ENCODE data around the gene MYLK4. TPM values are rescaled to one million over a fixed set of nuclear protein-coding genes. Genes with fewer than 3 reads are reported as not detected.

The MYLK4 gene
- total RNA-seq, 2 experiments from 2014 or later, result 0.07 TPM; not detected in 1

DNA sequence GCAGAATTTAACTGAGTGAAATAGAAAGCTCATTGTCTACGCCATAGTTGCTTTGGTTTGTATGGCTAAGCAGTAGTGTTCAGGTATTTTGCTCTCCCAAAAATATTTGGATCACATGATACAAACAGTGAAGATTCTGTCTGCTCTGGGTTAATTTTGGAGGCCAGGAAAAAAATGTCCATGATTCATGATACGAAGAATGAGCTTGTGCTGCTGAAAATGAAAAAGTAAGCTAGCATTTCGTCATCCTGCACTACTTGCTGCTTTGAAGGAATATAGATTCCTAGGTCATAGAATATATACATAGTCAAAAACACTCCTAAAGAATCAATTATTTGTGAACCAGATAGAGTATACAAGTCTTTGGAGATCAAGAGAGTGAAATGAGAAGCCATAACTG lies 22.7 kb upstream of the MYLK4 start:
- no peaks in the 10 kb centered on the region for H3K9me3 Mint-ChIP-seq
- peaks cover 30% of the 10 kb centered on the region for H3K36me3 Mint-ChIP-seq (ENCODE audit: low read depth)
- no peak overlapping the region for H3K4me3 Mint-ChIP-seq
- no peak overlapping the region for H3K27ac Mint-ChIP-seq
- intact Hi-C loops (cut with micrococcal nuclease), result no loop called here
- CTCF ChIA-PET, result interaction anchor here (1.0 to 3.0 kb wide), 5 partner anchors 10 to 36 kb away, joined by 3 to 13 read pairs (median 5); no protein-coding TSS in a partner anchor
- peaks cover 37% of the 10 kb centered on the region for H3K4me1 Mint-ChIP-seq (ENCODE audit: low read depth)
- no peaks in the 10 kb centered on the region for H3K27me3 Mint-ChIP-seq (ENCODE audit: low read depth)
- no peak for DNase-seq

GRCh38 chr6:2772840-2773239 lies 22.1 kb upstream of the MYLK4 start:
- CTCF ChIA-PET, result interaction anchor here (1.0 to 3.0 kb wide), 5 partner anchors 11 to 35 kb away, joined by 3 to 13 read pairs (median 5); partner anchors contain the start of gene MYLK4
- Mint-ChIP-seq H3K36me3 (ENCODE audit: low read depth) (peaks cover 31% of the 10 kb centered on the region), H3K9me3 (no peaks in the 10 kb centered on the region), H3K4me1 (ENCODE audit: low read depth) (peaks cover 43% of the 10 kb centered on the region), H3K4me3 (no peak overlapping the region), H3K27me3 (ENCODE audit: low read depth) (no peaks in the 10 kb centered on the region), H3K27ac (no peak overlapping the region)
- DNase-seq, result no peak
- intact Hi-C loops (cut with micrococcal nuclease), result no loop called here

GRCh38 chr6:2771079-2771478 lies 20.4 kb upstream of the MYLK4 start:
- CTCF ChIA-PET, result interaction anchor here (1.1 kb wide), 1 partner anchor 140 kb away, joined by 3 read pairs; no protein-coding TSS in a partner anchor
- no peaks in the 10 kb centered on the region for H3K9me3 Mint-ChIP-seq
- no peak overlapping the region for H3K4me3 Mint-ChIP-seq
- DNase-seq, result no peak
- intact Hi-C loops (cut with micrococcal nuclease), result no loop called here
- H3K4me1 Mint-ChIP-seq (ENCODE audit: low read depth), result peaks cover 50% of the 10 kb centered on the region
- H3K27me3 Mint-ChIP-seq (ENCODE audit: low read depth), result no peaks in the 10 kb centered on the region
- H3K36me3 Mint-ChIP-seq (ENCODE audit: low read depth), result peaks cover 32% of the 10 kb centered on the region
- no peak overlapping the region for H3K27ac Mint-ChIP-seq

- H3K4me1 Mint-ChIP-seq (ENCODE audit: low read depth), result peaks cover 48% of the 10 kb centered on the region
- H3K4me3 Mint-ChIP-seq, result no peak overlapping the region
- H3K27me3 Mint-ChIP-seq (ENCODE audit: low read depth), result no peaks in the 10 kb centered on the region
- CTCF ChIA-PET, result interaction anchor here (0.5 to 2.8 kb wide), 3 partner anchors 20 to 165 kb away, joined by 3 to 17 read pairs (median 5); partner anchors contain the start of gene MYLK4
- H3K9me3 Mint-ChIP-seq, result no peaks in the 10 kb centered on the region
- H3K27ac Mint-ChIP-seq, result no peak overlapping the region
- no peak for DNase-seq
- intact Hi-C loops (cut with micrococcal nuclease), result no loop called here
- H3K36me3 Mint-ChIP-seq (ENCODE audit: low read depth), result peaks cover 29% of the 10 kb centered on the region
These were observed 19.4 kb upstream of the MYLK4 start for GRCh38 chr6:2770171-2770570.

- H3K36me3 Mint-ChIP-seq (ENCODE audit: low read depth), result peaks cover 22% of the 10 kb centered on the region
- H3K9me3 Mint-ChIP-seq, result no peaks in the 10 kb centered on the region
- no peak overlapping the region for H3K27ac Mint-ChIP-seq
- CTCF ChIA-PET, result interaction anchor here (0.6 to 2.8 kb wide), 7 partner anchors 11 to 1050 kb away, joined by 3 to 17 read pairs (median 4); partner anchors contain the start of gene MYLK4
- H3K4me1 Mint-ChIP-seq (ENCODE audit: low read depth), result peaks cover 47% of the 10 kb centered on the region
- no peak for DNase-seq
- intact Hi-C loops (cut with micrococcal nuclease), result loop anchor here (5.0 to 10.0 kb wide), 3 partner anchors 439 to 1366 kb away; partner anchors contain the start of genes ECI2 and GMDS
- no peaks in the 10 kb centered on the region for H3K27me3 Mint-ChIP-seq (ENCODE audit: low read depth)
- peak overlapping the region; percentile 93 for H3K4me3 Mint-ChIP-seq
These were observed 18.0 kb upstream of the MYLK4 start for GRCh38 chr6:2768696-2769095.

- H3K36me3 Mint-ChIP-seq (ENCODE audit: low read depth), result peaks cover 18% of the 10 kb centered on the region
- no peak overlapping the region for H3K27ac Mint-ChIP-seq
- no peak for DNase-seq
- CTCF ChIA-PET, result interaction anchor here (0.6 to 2.8 kb wide), 7 partner anchors 10 to 432 kb away, joined by 3 to 17 read pairs (median 3); partner anchors contain the start of gene MYLK4
- intact Hi-C loops (cut with micrococcal nuclease), result loop anchor here (2.0 to 10.0 kb wide), 4 partner anchors 23 to 1367 kb away; partner anchors contain the start of genes ECI2 and GMDS
- H3K27me3 Mint-ChIP-seq (ENCODE audit: low read depth), result no peaks in the 10 kb centered on the region
- peaks cover 45% of the 10 kb centered on the region for H3K4me1 Mint-ChIP-seq (ENCODE audit: low read depth)
- peak overlapping the region; percentile 93 for H3K4me3 Mint-ChIP-seq
- H3K9me3 Mint-ChIP-seq, result no peaks in the 10 kb centered on the region
These were observed 17.2 kb upstream of the MYLK4 start for GRCh38 chr6:2767657-2768524.

DNA sequence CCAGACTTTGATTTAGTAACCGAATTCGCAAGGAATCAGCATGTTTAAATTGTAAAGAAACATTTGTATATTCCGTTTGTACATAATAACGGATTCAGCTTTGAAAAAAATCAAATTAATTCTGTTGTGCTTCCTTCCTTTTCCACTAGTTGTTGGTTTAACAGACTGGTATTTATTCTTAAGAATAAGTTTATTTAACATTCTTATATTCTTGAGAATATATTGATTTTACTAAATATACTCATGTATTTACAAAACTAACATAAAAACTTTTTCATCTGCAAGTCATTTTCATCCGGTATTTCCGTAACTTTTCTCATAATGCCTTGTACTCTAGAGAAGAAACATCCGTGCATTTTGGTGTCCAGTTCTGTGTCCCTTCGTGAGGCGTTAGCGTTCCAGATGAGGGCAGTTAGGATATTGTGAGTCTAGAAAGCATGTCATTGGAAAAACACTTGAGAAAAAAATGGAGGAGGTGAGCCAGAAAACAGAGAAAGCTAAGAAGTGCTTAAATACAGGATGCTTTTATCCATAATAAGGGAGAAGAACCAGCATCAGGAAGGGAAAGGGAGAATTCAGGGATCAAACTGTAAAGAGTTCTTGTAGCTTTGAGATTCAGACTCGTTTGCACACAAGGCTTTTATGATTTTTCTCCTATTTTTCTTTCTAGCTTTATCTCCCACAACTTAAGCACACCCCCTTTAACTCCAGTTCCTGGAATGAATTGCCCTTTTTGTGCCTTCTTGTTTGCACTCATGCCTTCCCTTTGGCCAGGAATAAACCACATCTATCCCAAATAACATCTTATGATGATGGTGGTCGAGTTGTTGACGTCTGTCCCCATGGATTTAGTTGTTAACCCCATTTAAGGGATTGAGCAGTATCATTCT lies 16.3 kb upstream of the MYLK4 start:
- CTCF ChIA-PET, result interaction anchor here (0.9 to 2.1 kb wide), 2 partner anchors 16 to 24 kb away, joined by 3 to 7 read pairs; partner anchors contain the start of gene MYLK4

DNA sequence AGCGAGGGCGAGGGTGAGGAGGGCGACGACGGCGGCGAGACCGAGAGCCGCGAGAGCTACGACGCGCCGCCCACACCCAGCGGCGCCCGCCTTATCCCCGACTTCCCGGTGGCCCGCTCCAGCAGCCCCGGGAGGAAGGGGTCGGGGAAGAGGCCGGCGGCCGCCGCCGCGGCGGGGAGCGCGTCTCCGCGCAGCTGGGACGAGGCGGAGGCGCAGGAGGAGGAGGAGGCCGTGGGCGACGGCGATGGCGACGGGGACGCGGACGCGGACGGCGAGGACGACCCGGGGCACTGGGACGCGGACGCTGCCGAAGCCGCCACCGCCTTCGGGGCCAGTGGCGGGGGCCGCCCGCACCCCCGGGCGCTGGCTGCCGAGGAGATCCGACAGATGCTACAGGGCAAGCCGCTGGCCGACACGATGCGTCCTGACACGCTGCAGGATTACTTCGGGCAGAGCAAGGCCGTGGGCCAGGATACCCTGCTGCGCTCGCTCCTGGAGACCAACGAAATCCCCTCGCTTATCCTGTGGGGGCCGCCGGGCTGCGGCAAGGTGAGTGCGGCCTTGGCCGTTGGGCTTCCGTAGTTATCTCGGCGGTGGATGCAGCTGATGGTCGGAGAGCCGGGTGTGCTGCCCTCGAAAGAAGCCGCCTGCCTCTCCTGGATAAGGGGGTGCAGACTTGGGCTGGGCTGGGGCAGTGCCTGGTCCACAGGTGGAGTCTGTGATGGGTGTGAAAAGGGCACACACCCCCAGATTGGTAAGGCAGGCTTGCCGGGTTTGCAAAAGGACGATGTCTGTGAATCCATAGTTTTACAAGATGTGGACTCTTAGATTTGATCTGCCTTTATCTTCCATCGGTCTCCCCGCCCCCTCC lies 15.4 kb upstream of the MYLK4 start:
- CTCF ChIA-PET, result interaction anchor here (0.7 to 2.1 kb wide), 3 partner anchors 15 to 134 kb away, joined by 3 to 7 read pairs (median 3); partner anchors contain the start of gene MYLK4
- DNase-seq, result peak; percentile 41
- Mint-ChIP-seq H3K4me1 (ENCODE audit: low read depth) (peaks cover 44% of the 10 kb centered on the region), H3K27ac (peak overlapping the region; percentile 77), H3K4me3 (peak overlapping the region; percentile 93), H3K27me3 (ENCODE audit: low read depth) (no peaks in the 10 kb centered on the region), H3K36me3 (ENCODE audit: low read depth) (peaks cover 16% of the 10 kb centered on the region), H3K9me3 (no peaks in the 10 kb centered on the region)
- intact Hi-C loops (cut with micrococcal nuclease), result loop anchor here (1.0 to 10.0 kb wide), 11 partner anchors 25 to 1369 kb away; partner anchors contain the start of genes BPHL, ECI2, GMDS and PSMG4

More for the DNA sequence above, 16.3 kb upstream of the MYLK4 start:
- no peak for DNase-seq
- peaks cover 47% of the 10 kb centered on the region for H3K4me1 Mint-ChIP-seq (ENCODE audit: low read depth)
- no peaks in the 10 kb centered on the region for H3K27me3 Mint-ChIP-seq (ENCODE audit: low read depth)
- H3K4me3 Mint-ChIP-seq, result peak overlapping the region; percentile 93
- H3K27ac Mint-ChIP-seq, result peak overlapping the region; percentile 77
- no peaks in the 10 kb centered on the region for H3K9me3 Mint-ChIP-seq
- H3K36me3 Mint-ChIP-seq (ENCODE audit: low read depth), result peaks cover 16% of the 10 kb centered on the region
- intact Hi-C loops (cut with micrococcal nuclease), result loop anchor here (2.0 to 10.0 kb wide), 4 partner anchors 24 to 1368 kb away; partner anchors contain the start of genes ECI2 and GMDS

DNA sequence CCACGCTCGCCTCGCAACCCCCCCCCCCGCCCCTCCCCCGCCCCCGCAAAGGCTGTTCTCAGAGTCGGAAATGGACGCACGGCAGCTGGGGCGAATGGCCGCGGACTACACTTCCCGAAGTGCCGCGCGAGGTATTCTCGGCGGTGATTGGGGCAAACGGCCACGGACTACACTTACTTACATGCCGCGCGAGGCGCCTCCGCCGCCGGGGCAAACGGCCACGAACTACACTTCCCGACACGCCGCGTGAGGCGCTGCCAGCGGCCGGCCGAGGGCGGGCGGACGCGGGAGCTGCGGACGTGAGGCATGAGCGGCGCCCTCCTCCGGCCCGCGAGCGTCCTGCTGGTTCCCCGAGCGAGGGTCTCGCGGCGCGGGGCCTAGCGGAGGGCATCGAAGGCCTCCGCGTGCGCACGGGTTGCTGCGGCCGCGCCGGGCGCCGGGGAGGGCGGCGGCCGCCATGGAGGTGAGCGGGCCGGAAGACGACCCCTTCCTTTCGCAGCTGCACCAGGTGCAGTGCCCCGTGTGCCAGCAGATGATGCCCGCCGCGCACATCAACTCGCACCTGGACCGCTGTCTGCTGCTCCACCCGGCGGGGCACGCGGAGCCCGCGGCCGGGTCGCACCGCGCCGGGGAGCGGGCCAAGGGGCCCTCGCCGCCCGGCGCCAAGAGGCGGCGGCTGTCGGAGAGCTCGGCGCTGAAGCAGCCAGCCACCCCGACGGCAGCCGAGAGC lies 14.6 kb upstream of the MYLK4 start, which contains the start of gene WRNIP1:
WRNIP1 (plus strand) TSS at position 228 of the 730 bp plus-strand sequence; CDS start at position 458, 230 bp downstream.
- Mint-ChIP-seq H3K4me1 (ENCODE audit: low read depth) (peaks cover 45% of the 10 kb centered on the region), H3K9me3 (no peaks in the 10 kb centered on the region), H3K27me3 (ENCODE audit: low read depth) (no peaks in the 10 kb centered on the region), H3K4me3 (peak within 1 kb of the TSS; percentile 93), H3K36me3 (ENCODE audit: low read depth) (peaks cover 13% of the 10 kb centered on the region), H3K27ac (peak within 1 kb of the TSS; percentile 96)
- peak; percentile 97 for DNase-seq
- intact Hi-C loops (cut with micrococcal nuclease), result loop anchor here (1.0 to 10.0 kb wide), 10 partner anchors 75 to 1369 kb away; partner anchors contain the start of genes BPHL, ECI2, GMDS and PSMG4
- CTCF ChIA-PET, result interaction anchor here (0.7 to 2.1 kb wide), 3 partner anchors 15 to 134 kb away, joined by 3 to 7 read pairs (median 3); partner anchors contain the start of gene MYLK4

- H3K27me3 Mint-ChIP-seq (ENCODE audit: low read depth), result no peaks in the 10 kb centered on the region
- DNase-seq, result peak; percentile 75
- H3K27ac Mint-ChIP-seq, result peak overlapping the region; percentile 96
- CTCF ChIA-PET, result interaction anchor here (1.4 to 7.9 kb wide), 2 partner anchors 15 to 18 kb away, joined by 3 to 72 read pairs; partner anchors contain the start of gene MYLK4
- H3K36me3 Mint-ChIP-seq (ENCODE audit: low read depth), result peaks cover 8% of the 10 kb centered on the region
- H3K9me3 Mint-ChIP-seq, result no peaks in the 10 kb centered on the region
- intact Hi-C loops (cut with micrococcal nuclease), result loop anchor here (1.0 to 10.0 kb wide), 10 partner anchors 76 to 1370 kb away; partner anchors contain the start of genes BPHL, ECI2, GMDS and PSMG4
- H3K4me3 Mint-ChIP-seq, result peak overlapping the region; percentile 93
- H3K4me1 Mint-ChIP-seq (ENCODE audit: low read depth), result peaks cover 39% of the 10 kb centered on the region
These were observed 14.0 kb upstream of the MYLK4 start for GRCh38 chr6:2764610-2765165.

All from activated naive CD4-positive, alpha-beta T cell treated with anti-CD3 and anti-CD28 coated beads for 36 hours (primary cell).